IPS DF 6.9 (cell line): Measurements from ENCODE around the gene RGS19.

ENCODE experiments used
- DNase-seq: peaks from one replicate; pipeline ENCODE4 v3.0.0-alpha.2; 2013; ENCODE audit warnings: low read depth, low spot score
- H3K27ac ChIP-seq: one replicate; pipeline ENCODE4 v1.5.1; 2013; ENCODE audit warnings: low read length, control low read depth
- H3K27me3 ChIP-seq: 2 replicates; pipeline ENCODE4 v1.6.1; 2013; ENCODE audit warnings: mild to moderate bottlenecking, low read length; ENCODE audit not compliant: control insufficient read depth, insufficient read depth
- H3K36me3 ChIP-seq: 2 replicates; pipeline ENCODE4 v1.6.1; 2013; ENCODE audit warnings: low read length; ENCODE audit not compliant: control insufficient read depth, insufficient read depth
- H3K4me1 ChIP-seq: 2 replicates; pipeline ENCODE4 v1.6.1; 2013; ENCODE audit warnings: low read length; ENCODE audit not compliant: control insufficient read depth, insufficient read depth
- H3K4me3 ChIP-seq: 2 replicates; pipeline ENCODE4 v1.5.1; 2013; ENCODE audit warnings: mild to moderate bottlenecking, low read length
- H3K9me3 ChIP-seq: 2 replicates; pipeline ENCODE4 v1.6.1; 2013; ENCODE audit warnings: low read length, inconsistent platforms; ENCODE audit not compliant: control insufficient read depth, insufficient read depth
- WGBS: extraction: QIAGEN DNeasy Blood & Tissue Kit; methylation state at CpG from one replicate; pipeline ENCODE4 v1.1.7; 2013; ENCODE audit warnings: mixed read lengths, missing lambda C conversion rate; ENCODE audit not compliant: insufficient read length, insufficient coverage; 5-methylcytosine and 5-hydroxymethylcytosine counted together

The RGS19 gene

GRCh38 chr20:64114356-64114971 is 35.1 kb upstream of the RGS19 start:
- no CpG with 5 or more reads among the region's 14 CpGs for WGBS
- Histone ChIP-seq H3K27ac (no peak overlapping the region), H3K36me3 (no peaks in the 10 kb centered on the region), H3K9me3 (no peaks in the 10 kb centered on the region), H3K27me3 (no peaks in the 10 kb centered on the region), H3K4me3 (no peak overlapping the region), H3K4me1 (no peaks in the 10 kb centered on the region)
- DNase-seq, result no peak

- Histone ChIP-seq H3K27me3 (no peaks in the 10 kb centered on the region), H3K9me3 (no peaks in the 10 kb centered on the region), H3K4me1 (no peaks in the 10 kb centered on the region), H3K4me3 (no peak overlapping the region), H3K36me3 (no peaks in the 10 kb centered on the region), H3K27ac (no peak overlapping the region)
- no CpG with 5 or more reads among the region's 13 CpGs for WGBS
- no peak for DNase-seq
These were observed 34.6 kb upstream of the RGS19 start for GRCh38 chr20:64113796-64114355.

- H3K36me3 ChIP-seq, result no peaks in the 10 kb centered on the region
- no peaks in the 10 kb centered on the region for H3K27me3 ChIP-seq
- no CpG with 5 or more reads among the region's 6 CpGs for WGBS
- H3K4me3 ChIP-seq, result no peak overlapping the region
- H3K4me1 ChIP-seq, result no peaks in the 10 kb centered on the region
- no peak for DNase-seq
- H3K9me3 ChIP-seq, result no peaks in the 10 kb centered on the region
- H3K27ac ChIP-seq, result no peak overlapping the region
These were observed 34.1 kb upstream of the RGS19 start for GRCh38 chr20:64113444-64113775.

- H3K36me3 ChIP-seq, result no peaks in the 10 kb centered on the region
- no CpG with 5 or more reads among the region's 18 CpGs for WGBS
- no peak overlapping the region for H3K4me3 ChIP-seq
- DNase-seq, result no peak
- H3K4me1 ChIP-seq, result no peaks in the 10 kb centered on the region
- no peak overlapping the region for H3K27ac ChIP-seq
- no peaks in the 10 kb centered on the region for H3K9me3 ChIP-seq
- no peaks in the 10 kb centered on the region for H3K27me3 ChIP-seq
These were observed 33.5 kb upstream of the RGS19 start for GRCh38 chr20:64112691-64113443.

- Histone ChIP-seq H3K27me3 (no peaks in the 10 kb centered on the region), H3K36me3 (no peaks in the 10 kb centered on the region), H3K9me3 (no peaks in the 10 kb centered on the region), H3K4me1 (no peaks in the 10 kb centered on the region), H3K4me3 (no peak overlapping the region), H3K27ac (no peak overlapping the region)
- DNase-seq, result no peak
- no CpG with 5 or more reads among the region's 19 CpGs for WGBS
These were observed 32.7 kb upstream of the RGS19 start for GRCh38 chr20:64111841-64112641.

- WGBS, result no CpG with 5 or more reads among the region's 10 CpGs
- Histone ChIP-seq H3K36me3 (no peaks in the 10 kb centered on the region), H3K4me1 (no peaks in the 10 kb centered on the region; the same call in 1 of the 2 replicates), H3K9me3 (no peaks in the 10 kb centered on the region), H3K27me3 (no peaks in the 10 kb centered on the region), H3K4me3 (no peak overlapping the region), H3K27ac (no peak overlapping the region)
- DNase-seq, result no peak
These were observed 31.2 kb upstream of the RGS19 start for GRCh38 chr20:64110411-64111068.

GRCh38 chr20:64109831-64110391 is 30.6 kb upstream of the RGS19 start:
- no peaks in the 10 kb centered on the region; the same call in 1 of the 2 replicates for H3K4me1 ChIP-seq

GRCh38 chr20:64108731-64109681 is 29.7 kb upstream of the RGS19 start:
- H3K27me3 ChIP-seq, result no peaks in the 10 kb centered on the region
- DNase-seq, result no peak
- H3K9me3 ChIP-seq, result no peaks in the 10 kb centered on the region
- H3K36me3 ChIP-seq, result no peaks in the 10 kb centered on the region
- peaks cover 1% of the 10 kb centered on the region; the same call in 1 of the 2 replicates for H3K4me1 ChIP-seq
- H3K4me3 ChIP-seq, result no peak overlapping the region
- H3K27ac ChIP-seq, result no peak overlapping the region
- WGBS, result no CpG with 5 or more reads among the region's 26 CpGs

More at GRCh38 chr20:64109831-64110391, 30.6 kb upstream of the RGS19 start:
- no peak overlapping the region for H3K27ac ChIP-seq
- H3K27me3 ChIP-seq, result no peaks in the 10 kb centered on the region
- H3K4me3 ChIP-seq, result no peak overlapping the region
- no peaks in the 10 kb centered on the region for H3K9me3 ChIP-seq
- DNase-seq, result no peak
- no CpG with 5 or more reads among the region's 16 CpGs for WGBS
- no peaks in the 10 kb centered on the region for H3K36me3 ChIP-seq

GRCh38 chr20:64107736-64108457 is 28.6 kb upstream of the RGS19 start:
- H3K27ac ChIP-seq, result no peak overlapping the region
- no peaks in the 10 kb centered on the region for H3K9me3 ChIP-seq
- H3K4me3 ChIP-seq, result no peak overlapping the region
- peaks cover 2% of the 10 kb centered on the region; the same call in 1 of the 2 replicates for H3K4me1 ChIP-seq
- no peaks in the 10 kb centered on the region; the same call in 1 of the 2 replicates for H3K27me3 ChIP-seq
- WGBS, result no CpG with 5 or more reads among the region's 19 CpGs
- H3K36me3 ChIP-seq, result no peaks in the 10 kb centered on the region
- DNase-seq, result no peak
